WTC11 (cell line): ENCODE results near the gene SMPX.

Experiments
- CREB1 ChIP-seq: sonication (generic); formaldehyde crosslinking; IDR thresholded peaks from 2 replicates; pipeline ENCODE4 v1.8.0; 2023; ENCODE audit warnings: mild to moderate bottlenecking, missing genetic modification reagents
- CTCF ChIP-seq: fragments of 200-600 bp; IDR thresholded peaks from 2 replicates; pipeline ENCODE4 v1.8.0; 2022; ENCODE audit warnings: antibody characterized with exemption
- EMX1 ChIP-seq: fragments of 250-450 bp; sonication (Bioruptor Pico); IDR thresholded peaks from 2 replicates; pipeline ENCODE4 v1.8.0; 2021; ENCODE audit warnings: mild to moderate bottlenecking
- SMAD3 ChIP-seq: sonication (generic); formaldehyde crosslinking; IDR thresholded peaks from 2 replicates; pipeline ENCODE4 v1.8.0; 2022; ENCODE audit warnings: missing genetic modification reagents, mild to moderate bottlenecking, borderline replicate concordance
- SOX15 ChIP-seq: fragments of 250-450 bp; sonication (Bioruptor Pico); IDR thresholded peaks from 2 replicates; pipeline ENCODE4 v1.9.0; 2021; ENCODE audit warnings: mild to moderate bottlenecking
- USF2 ChIP-seq: sonication (generic); formaldehyde crosslinking; IDR thresholded peaks from 2 replicates; pipeline ENCODE4 v1.8.1; 2023; ENCODE audit warnings: mild to moderate bottlenecking, missing genetic modification reagents, moderate library complexity
- ZNF232 ChIP-seq: sonication (generic); formaldehyde crosslinking; IDR thresholded peaks from 2 replicates; pipeline ENCODE4 v1.8.0; 2022; ENCODE audit warnings: mild to moderate bottlenecking, missing genetic modification reagents
- TF ChIP-seq, protein P1 (sequence below): sonication (generic); formaldehyde crosslinking; IDR thresholded peaks from 2 replicates; pipeline ENCODE4 v1.8.0; 2022; ENCODE audit warnings: mild to moderate bottlenecking, missing genetic modification reagents
- TF ChIP-seq, protein P2 (sequence below): sonication (generic); formaldehyde crosslinking; IDR thresholded peaks from 2 replicates; pipeline ENCODE4 v1.8.1; 2022; ENCODE audit warnings: low read depth, missing genetic modification reagents, borderline replicate concordance

- TF ChIP-seq SMAD3 (CRISPR knock-in tag) = no peak
- no peak for TF ChIP-seq CTCF
- TF ChIP-seq ZNF232 = no peak
- TF ChIP-seq EMX1 (CRISPR knock-in tag) = no peak
- TF ChIP-seq SOX15 (CRISPR knock-in tag) = no peak
- TF ChIP-seq, protein P1, sequence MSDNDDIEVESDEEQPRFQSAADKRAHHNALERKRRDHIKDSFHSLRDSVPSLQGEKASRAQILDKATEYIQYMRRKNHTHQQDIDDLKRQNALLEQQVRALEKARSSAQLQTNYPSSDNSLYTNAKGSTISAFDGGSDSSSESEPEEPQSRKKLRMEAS (CRISPR knock-in tag) = no peak
- no peak for TF ChIP-seq USF2 (CRISPR knock-in tag)
- TF ChIP-seq, protein P2, sequence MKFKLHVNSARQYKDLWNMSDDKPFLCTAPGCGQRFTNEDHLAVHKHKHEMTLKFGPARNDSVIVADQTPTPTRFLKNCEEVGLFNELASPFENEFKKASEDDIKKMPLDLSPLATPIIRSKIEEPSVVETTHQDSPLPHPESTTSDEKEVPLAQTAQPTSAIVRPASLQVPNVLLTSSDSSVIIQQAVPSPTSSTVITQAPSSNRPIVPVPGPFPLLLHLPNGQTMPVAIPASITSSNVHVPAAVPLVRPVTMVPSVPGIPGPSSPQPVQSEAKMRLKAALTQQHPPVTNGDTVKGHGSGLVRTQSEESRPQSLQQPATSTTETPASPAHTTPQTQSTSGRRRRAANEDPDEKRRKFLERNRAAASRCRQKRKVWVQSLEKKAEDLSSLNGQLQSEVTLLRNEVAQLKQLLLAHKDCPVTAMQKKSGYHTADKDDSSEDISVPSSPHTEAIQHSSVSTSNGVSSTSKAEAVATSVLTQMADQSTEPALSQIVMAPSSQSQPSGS = no peak
- TF ChIP-seq CREB1 (CRISPR knock-in tag) = no peak
Measured at GRCh38 chrX:21800344-21800770, 42.4 kb upstream of the SMPX start.
